K562 (cell line): ENCODE measurements around the gene ANXA2. TPM values are rescaled to one million over a fixed set of nuclear protein-coding genes. Genes with fewer than 3 reads are reported as not detected.
A peak's percentile ranks its signal among the peaks of the same experiment; 100 is the strongest.

ENCODE experiments used
- ATAC-seq: fragments of 200-7000 bp; cut with Tn5 transposase; 3 replicates; pipeline ENCODE4 v1.9.1; 2020; ENCODE audit warnings: moderate library complexity
- BruUV-seq: library from RNA; stranded (reverse); fragments of 400-500 nt; replicated peaks from 2 replicates; lab custom pipeline; 2021; lab: Mats Ljungman, UMichigan
- CTCF ChIA-PET: fragments of 300-600 bp; formaldehyde crosslinking; extraction: SDS; loops from one replicate; lab custom pipeline; 2021; ENCODE audit warnings: low intra/inter-chr PET ratio; lab: Yijun Ruan, JAX
- POLR2A ChIA-PET: fragments of 300-600, 350-650 bp; sonication (Branson Sonifier 250); formaldehyde crosslinking; extraction: SDS; loops from one replicate; lab custom pipeline; 2021; ENCODE audit warnings: antibody characterized with exemption, inconsistent platforms; lab: Yijun Ruan, JAX
- DNase-seq, 4 experiments: peaks; one replicate each; pipeline versions ENCODE4 v3.0.0 to v3.0.0-alpha.2; 2011 to 2018; ENCODE audit warnings: low spot score in 3 of 4, mixed read lengths in 3 of 4; ENCODE audit errors: extremely low read depth in 1 of 4
- FAIRE-seq: peaks from 2 replicates; lab custom pipeline; 2011; peaks lifted over from hg19 to GRCh38; lab: Jason Lieb, UNC
- H2AFZ ChIP-seq: 2 replicates; pipeline ENCODE4 v1.6.0; 2011; ENCODE audit warnings: low read depth, low read length, control low read depth, inconsistent platforms
- H3K27ac ChIP-seq: fragments of 200-600 bp; 3 replicates; pipeline ENCODE4 v1.8.0; 2011; ENCODE audit warnings: low read depth, mild to moderate bottlenecking, control low read depth, inconsistent platforms, low read length, moderate library complexity, mixed read lengths; ENCODE audit errors: extremely low read depth
- H3K27me3 ChIP-seq, 2 experiments: fragments of 300-600 bp in 1 of 2; 2 replicates in 1 of 2; 3 replicates in 1 of 2; pipeline versions ENCODE4 v1.6.0 to v1.8.0; 2011; ENCODE audit warnings: inconsistent platforms in 2 of 2, low read length in 2 of 2, mild to moderate bottlenecking in 1 of 2, mixed read lengths in 1 of 2, moderate library complexity in 1 of 2; ENCODE audit not compliant: control insufficient read depth in 2 of 2, insufficient read depth in 2 of 2
- H3K36me3 ChIP-seq: fragments of 300-600 bp; 3 replicates; pipeline ENCODE4 v1.8.0; 2011; ENCODE audit warnings: mild to moderate bottlenecking, low read length, inconsistent platforms; ENCODE audit not compliant: control insufficient read depth, insufficient read depth
- H3K4me1 ChIP-seq, 2 experiments: fragments of 200-600 bp in 1 of 2; replicated peaks in 1 of 2; 2 replicates in 1 of 2; 3 replicates in 1 of 2; pipeline versions ENCODE4 v1.5.1 to v1.8.0; 2011; ENCODE audit warnings: inconsistent platforms in 2 of 2, low read length in 2 of 2, mild to moderate bottlenecking in 1 of 2, mixed read lengths in 1 of 2, moderate library complexity in 1 of 2; ENCODE audit not compliant: control insufficient read depth in 2 of 2, insufficient read depth in 2 of 2
- H3K4me2 ChIP-seq: 2 replicates; pipeline ENCODE4 v1.6.1; 2011; ENCODE audit warnings: low read length, control low read depth, inconsistent platforms, mixed read lengths; ENCODE audit not compliant: insufficient read depth
- H3K4me3 ChIP-seq: fragments of 200-600 bp; sonication (generic), shearing (Covaris generic); 2 replicates; pipeline ENCODE4 v1.5.1; 2016; ENCODE audit warnings: control low read depth, inconsistent platforms
- H3K79me2 ChIP-seq: fragments of 200-600 bp; 3 replicates; pipeline ENCODE4 v1.8.0; 2011; ENCODE audit warnings: low read length, inconsistent platforms; ENCODE audit not compliant: control insufficient read depth, insufficient read depth
- H3K9ac ChIP-seq, 2 experiments: 2 replicates each; pipeline versions ENCODE4 v1.6.0 to v1.6.1; 2011; ENCODE audit warnings: low read depth in 2 of 2, low read length in 2 of 2, control low read depth in 1 of 2, inconsistent platforms in 1 of 2, mild to moderate bottlenecking in 1 of 2, mixed read lengths in 1 of 2; ENCODE audit not compliant: insufficient read depth in 1 of 2
- H3K9me1 ChIP-seq: one replicate; pipeline ENCODE4 v1.6.0; 2011; ENCODE audit warnings: inconsistent platforms, mild to moderate bottlenecking, low read length, moderate library complexity; ENCODE audit not compliant: control insufficient read depth, insufficient read depth
- H3K9me3 ChIP-seq: replicated peaks from 2 replicates; pipeline ENCODE4 v1.5.1; 2011; ENCODE audit warnings: low read depth, low read length, inconsistent platforms; ENCODE audit not compliant: control insufficient read depth, insufficient read depth
- H4K20me1 ChIP-seq: replicated peaks from 2 replicates; pipeline ENCODE4 v1.6.1; 2011; ENCODE audit warnings: low read length, inconsistent platforms, mixed read lengths; ENCODE audit not compliant: control insufficient read depth, insufficient read depth
- CEBPB ChIP-seq: fragments of 450-650 bp; IDR thresholded peaks from 2 replicates; pipeline ENCODE4 v1.6.1; 2016; ENCODE audit warnings: missing genetic modification characterization, missing compliant biosample characterization
- CEBPG ChIP-seq, 3 experiments: fragments of 200-800 bp in 1 of 3; sonication (Bioruptor generic) in 1 of 3; sonication (generic) in 1 of 3; formaldehyde crosslinking in 1 of 3; IDR thresholded peaks in 2 of 3; conservative IDR thresholded peaks in 1 of 3; 2 replicates each; pipeline versions ENCODE4 v1.6.1 to v1.8.0; 2016 to 2022; ENCODE audit warnings: missing compliant biosample characterization in 2 of 3, missing genetic modification characterization in 2 of 3, mild to moderate bottlenecking in 1 of 3, missing genetic modification reagents in 1 of 3
- ELF1 ChIP-seq: fragments of 200-800 bp; sonication (Bioruptor generic); IDR thresholded peaks from 2 replicates; pipeline ENCODE4 v1.6.1; 2016; ENCODE audit warnings: missing genetic modification characterization, missing compliant biosample characterization
- GABPA ChIP-seq: fragments of 200-800 bp; sonication (Bioruptor generic); conservative IDR thresholded peaks from 2 replicates; pipeline ENCODE4 v1.6.1; 2016; ENCODE audit warnings: low read depth, missing genetic modification characterization, missing compliant biosample characterization
- MTA2 ChIP-seq: fragments of 450-650 bp; IDR thresholded peaks from 2 replicates; pipeline ENCODE4 v1.6.1; 2016; ENCODE audit warnings: low read depth
- MXD1 ChIP-seq: fragments of 250-450 bp; sonication (Bioruptor Pico); IDR thresholded peaks from 2 replicates; pipeline ENCODE4 v1.8.0; 2021; ENCODE audit warnings: borderline replicate concordance, mild to moderate bottlenecking, moderate library complexity; ENCODE audit not compliant: poor library complexity, severe bottlenecking
- SPI1 ChIP-seq: IDR thresholded peaks from 2 replicates; pipeline ENCODE4 v1.6.1; 2011; ENCODE audit warnings: low read depth, low read length, control low read depth, borderline replicate concordance
- ZBTB40 ChIP-seq, 2 experiments: fragments of 450-650 bp in 1 of 2; sonication (generic) in 1 of 2; formaldehyde crosslinking in 1 of 2; IDR thresholded peaks; 2 replicates each; pipeline versions ENCODE4 v1.7.1 to v1.9.0; 2016 to 2022; ENCODE audit warnings: inconsistent platforms in 1 of 2, mild to moderate bottlenecking in 1 of 2, missing genetic modification reagents in 1 of 2
- ZNF436 ChIP-seq: fragments of 250-450, 450-650 bp; sonication (Bioruptor Pico); formaldehyde crosslinking; IDR thresholded peaks from 2 replicates; pipeline ENCODE4 v1.7.0; 2020; ENCODE audit warnings: mild to moderate bottlenecking
- in situ Hi-C: fragments of 300-500 bp; cut with MboI; formaldehyde crosslinking; loops from 4 replicates; pipeline ENCODE4 v1.15.0; 2018; ENCODE audit warnings: inconsistent platforms, mixed read lengths
- intact Hi-C: fragments of 100-400 bp; cut with micrococcal nuclease; formaldehyde crosslinking; loops from 2 replicates; pipeline ENCODE4 v1.14.2; 2022
- polyA plus RNA-seq, 8 experiments: library from polyadenylated mRNA; depleted of rRNA in 4 of 8; stranded (reverse) in 5 of 8; unstranded in 3 of 8; fragments of >200 nt; fragmentation: Nextera tagmentation in 2 of 8; fragmentation: Illumina TruSeq in 1 of 8; extraction: Ambion mirVana in 2 of 8; extraction: Trizol in 1 of 8; gene quantifications; 2 replicates each; pipeline versions ENCODE4 v1.2.1 to v1.2.3, GENCODE V29; 2011 to 2014; ENCODE audit warnings: inconsistent platforms in 1 of 8, missing spikeins in 1 of 8
- total RNA-seq, 7 experiments: library from RNA; depleted of rRNA in 6 of 7; stranded (reverse); fragments of >200 nt in 6 of 7; fragmentation: Illumina TruSeq in 2 of 7; extraction: Trizol in 2 of 7; gene quantifications; 2 replicates each; pipeline versions ENCODE4 v1.2.1 to v1.2.3, GENCODE V29; 2011 to 2021; ENCODE audit warnings: low replicate concordance in 1 of 7
- TF ChIP-seq, protein P1 (sequence below): sonication (generic); formaldehyde crosslinking; IDR thresholded peaks from 2 replicates; pipeline ENCODE4 v1.8.1; 2023; ENCODE audit warnings: mild to moderate bottlenecking, missing genetic modification reagents

ANXA2 gene
- total and polyA plus RNA-seq, 9 of the 15 experiments (the other 6 are each of a cell fraction or from before 2014, with no cell fraction given): 301 to 1,102 (median 452) TPM

- H3K4me2 ChIP-seq: no peak overlapping the region
- H3K4me3 ChIP-seq: no peak overlapping the region
- no peaks in the 10 kb centered on the region for H3K9me1 ChIP-seq
- no peaks in the 10 kb centered on the region for H3K79me2 ChIP-seq
- POLR2A ChIA-PET: interaction anchor here (0.6 to 1.2 kb wide), 3 partner anchors 9 to 12 kb away, joined by 3 to 4 read pairs (median 3); partner anchors contain the start of gene ANXA2
- FAIRE-seq (no peak), ATAC-seq (no peak), DNase-seq (no peak)
- no peak overlapping the region for H2AFZ ChIP-seq
- CTCF ChIA-PET: no interaction called here
- H3K27ac ChIP-seq: no peak overlapping the region
- H4K20me1 ChIP-seq: no peaks in the 10 kb centered on the region
- no peaks in the 10 kb centered on the region; a peak in 2 of 5 replicates for H3K4me1 ChIP-seq
- BruUV-seq: no TSS peak
- in situ Hi-C loops: no loop called here
- H3K9me3 ChIP-seq: no peaks in the 10 kb centered on the region
- H3K9ac ChIP-seq: no peak overlapping the region
- intact Hi-C loops: no loop called here
- no peaks in the 10 kb centered on the region for H3K36me3 ChIP-seq
- H3K27me3 ChIP-seq: no peaks in the 10 kb centered on the region
- TF ChIP-seq ELF1 (tag) (0 out of 2 replicates have a peak, but pooled peaks have one; percentile 33), GABPA (tag) (peak; percentile 45), SPI1 (peak; percentile 31; the same call in 1 of the 2 replicates), MXD1 (CRISPR knock-in tag) (no peak), ZBTB40 (IDR thresholded peaks at IDR 0.05) (peak; percentile 50; the same call in 1 of the 2 replicates), ZBTB40 (CRISPR knock-in tag; IDR thresholded peaks at IDR 0.05) (no peak), CEBPB (tag) (peak; percentile 95), MTA2 (no peak), ZNF436 (CRISPR knock-in tag) (no peak), CEBPG (CRISPR knock-in tag; IDR thresholded peaks at IDR 0.05) (peak; percentile 61; the same call in 1 of the 2 replicates), CEBPG (tag; conservative IDR thresholded peaks at IDR 0.05 in 1 of 2, IDR thresholded peaks at IDR 0.05 in 1 of 2) (peak; percentile 85 to 93)
- TF ChIP-seq, protein P1, sequence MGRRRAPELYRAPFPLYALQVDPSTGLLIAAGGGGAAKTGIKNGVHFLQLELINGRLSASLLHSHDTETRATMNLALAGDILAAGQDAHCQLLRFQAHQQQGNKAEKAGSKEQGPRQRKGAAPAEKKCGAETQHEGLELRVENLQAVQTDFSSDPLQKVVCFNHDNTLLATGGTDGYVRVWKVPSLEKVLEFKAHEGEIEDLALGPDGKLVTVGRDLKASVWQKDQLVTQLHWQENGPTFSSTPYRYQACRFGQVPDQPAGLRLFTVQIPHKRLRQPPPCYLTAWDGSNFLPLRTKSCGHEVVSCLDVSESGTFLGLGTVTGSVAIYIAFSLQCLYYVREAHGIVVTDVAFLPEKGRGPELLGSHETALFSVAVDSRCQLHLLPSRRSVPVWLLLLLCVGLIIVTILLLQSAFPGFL (CRISPR knock-in tag): no peak
Observed at GRCh38 chr15:60408463-60408981, 10.7 kb upstream of the ANXA2 start.
